ENCODE measurements around the gene MYO1C.
"Not testable (repeated sequence)": the region's sequence is repeated elsewhere in the genome, so short reads cannot be mapped to it uniquely, and the experiment has no call there.

Gene MYO1C

DNA sequence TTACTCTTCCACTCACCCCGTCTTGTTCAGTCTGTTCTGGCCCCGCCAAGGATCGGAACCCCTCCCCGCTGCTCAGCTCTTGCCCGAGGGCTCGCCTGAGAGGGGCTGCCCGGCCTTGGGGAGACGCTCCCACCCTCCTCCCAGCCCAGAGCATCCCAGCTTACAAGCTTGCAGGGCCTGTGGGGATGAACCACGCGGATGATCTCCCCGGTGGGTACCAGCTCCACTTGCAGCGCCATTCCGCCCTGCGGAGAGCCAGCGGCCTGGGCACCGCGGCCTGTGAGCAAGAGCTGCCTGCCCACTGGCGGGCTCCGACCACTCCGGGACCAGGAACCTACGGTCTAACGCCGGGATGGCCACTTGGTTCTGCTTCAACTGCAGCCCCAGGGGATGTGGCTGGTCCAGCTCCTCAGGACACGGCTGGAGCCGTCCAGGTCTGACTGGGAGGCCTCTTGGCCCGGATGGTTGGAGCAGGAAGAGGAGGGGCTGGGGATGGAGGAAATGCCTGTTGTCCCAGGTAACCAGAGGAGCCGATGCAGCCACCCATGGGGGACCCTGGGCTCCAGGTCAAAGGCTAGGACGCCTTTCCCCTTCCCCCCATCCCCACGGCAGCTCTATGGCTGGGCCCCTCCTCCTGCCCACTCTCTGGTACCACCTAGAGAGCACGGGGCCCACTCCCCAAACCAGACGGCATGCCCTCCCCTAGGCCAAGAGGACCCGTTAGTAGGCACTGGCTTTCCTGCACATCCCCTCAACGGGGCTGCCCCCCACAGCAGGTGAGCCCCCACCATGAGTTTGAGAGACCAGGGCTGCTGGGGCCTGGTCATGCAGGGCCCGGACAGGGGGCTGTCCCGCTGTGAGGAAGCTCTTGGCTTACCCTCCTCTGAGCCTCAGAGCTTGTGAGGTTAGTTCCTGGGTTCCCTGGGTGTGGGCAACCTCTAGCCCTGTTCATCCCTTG, at the start of gene MYO1C:
Gene MYO1C, minus strand, starts transcription at position 438 of the 958 bp plus-strand sequence. Its CDS starts 199 bp downstream, at position 239.
- DNase-seq: no peak

DNA sequence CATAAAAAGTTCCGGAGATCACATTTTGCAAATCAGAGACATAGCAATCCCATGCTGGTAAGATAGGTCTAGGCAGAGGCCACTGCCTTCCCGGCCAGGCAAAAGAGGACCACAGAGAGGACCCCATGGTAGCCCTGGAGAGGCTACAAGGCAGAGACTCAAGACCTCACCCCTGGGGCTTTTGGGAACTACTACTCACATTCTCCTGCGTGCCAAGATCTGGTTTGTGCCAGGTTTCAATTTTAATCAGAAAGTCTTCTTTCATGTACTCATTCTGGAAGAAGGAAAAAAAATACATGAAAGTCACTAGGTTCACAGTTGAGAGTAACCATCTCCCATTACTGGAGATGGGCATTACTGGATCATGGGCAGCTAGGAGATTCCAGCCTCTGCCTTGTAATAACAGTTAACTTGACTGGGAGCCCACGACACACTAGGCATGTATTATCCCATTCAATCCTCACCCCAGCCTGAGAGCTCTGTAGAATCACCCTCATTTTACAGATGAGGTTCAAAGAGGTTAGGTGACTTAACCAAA, 49.0 kb upstream of the MYO1C start:
- no peak for DNase-seq

- no peak for DNase-seq
Measured at GRCh38 chr17:1539811-1540210, 47.3 kb upstream of the MYO1C start.

DNA sequence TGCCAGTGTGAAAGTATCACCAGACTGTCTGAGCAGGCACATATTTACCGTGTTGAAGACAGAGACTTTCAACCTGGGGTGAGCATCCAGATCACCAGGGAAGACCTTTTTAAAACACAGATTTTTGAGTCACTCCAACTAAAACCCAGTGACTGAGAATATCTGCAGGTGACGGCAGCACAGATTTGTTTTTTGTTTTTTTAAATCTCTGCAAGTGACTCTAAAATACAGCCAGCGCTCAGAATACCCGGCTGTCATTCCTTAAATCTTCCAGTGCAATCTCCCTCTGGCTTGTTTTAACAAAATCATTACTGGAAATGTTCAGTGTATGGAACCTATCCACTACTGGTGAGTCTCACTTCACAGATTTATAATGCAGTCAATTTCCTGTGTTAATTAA, 43.3 kb upstream of the MYO1C start:
- no peak for DNase-seq

DNA sequence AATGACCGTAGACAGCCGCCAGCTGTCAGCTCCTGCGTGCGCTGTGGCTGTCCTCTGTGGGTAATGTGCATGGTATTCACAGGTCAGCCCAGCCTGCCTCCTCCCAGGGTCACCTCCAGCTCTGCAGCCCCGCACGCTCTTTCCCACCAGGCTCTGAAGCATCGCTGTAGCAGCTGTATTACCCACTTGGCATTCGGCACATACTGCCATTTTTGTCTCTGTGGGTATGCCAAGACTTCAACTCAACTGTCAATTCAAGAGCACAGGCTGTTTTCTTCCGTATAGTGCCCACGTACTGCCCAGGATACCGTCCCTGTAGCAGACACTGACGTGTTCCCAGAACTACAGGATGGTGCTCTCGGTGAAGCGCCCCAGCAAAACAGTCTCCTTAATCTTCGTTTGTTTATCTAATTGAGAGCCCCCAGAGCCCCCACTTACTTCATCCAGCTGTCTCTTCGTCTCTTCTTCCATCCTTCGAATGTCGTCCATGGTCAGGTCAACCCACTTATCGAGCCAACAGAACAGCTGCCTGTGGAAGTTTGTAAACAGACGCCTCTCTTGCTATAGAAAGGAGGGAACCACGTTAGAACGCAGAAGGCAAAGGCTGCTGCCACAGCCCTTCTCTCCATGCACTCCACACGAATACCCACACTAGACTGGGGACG, 41.3 kb upstream of the MYO1C start:
- no peak for DNase-seq

DNA sequence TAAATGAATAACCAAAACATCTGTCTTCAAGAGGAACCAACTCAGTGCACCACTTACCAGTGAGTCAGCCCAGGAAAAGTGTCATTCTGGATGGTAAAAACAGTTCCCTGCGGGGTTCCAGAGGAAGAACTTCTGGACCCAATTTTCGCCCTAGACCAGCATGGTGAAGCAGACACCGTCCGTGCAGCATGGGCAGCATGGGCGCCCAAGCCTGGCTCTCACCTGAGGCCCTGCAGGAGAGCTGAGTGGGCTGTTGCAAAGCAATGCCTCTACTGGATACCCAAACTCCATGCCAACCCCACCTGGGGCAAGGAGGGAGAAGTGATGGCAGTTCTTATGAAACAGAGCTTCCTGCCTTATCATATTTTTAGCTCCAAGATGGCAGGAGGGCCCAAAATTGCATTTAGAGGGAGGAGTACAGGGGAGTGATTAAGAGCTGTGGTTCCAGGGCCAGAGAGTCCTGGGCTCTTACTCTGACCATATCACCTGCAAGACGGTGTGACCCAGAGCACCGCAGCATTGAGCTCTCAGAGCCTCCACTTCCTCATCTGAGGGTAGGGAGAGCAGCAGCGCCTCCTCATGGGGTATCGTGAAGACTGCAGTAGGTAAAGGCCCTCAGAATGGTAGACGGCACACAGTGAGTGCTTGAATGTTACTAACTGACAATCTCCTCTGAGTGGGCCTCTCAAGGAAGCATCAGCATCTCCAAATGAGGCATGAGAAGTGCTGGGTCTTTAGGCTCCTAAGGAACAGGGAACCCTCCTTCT, 40.5 kb upstream of the MYO1C start:
- DNase-seq: peak; percentile 63

- no peak for DNase-seq
Measured at GRCh38 chr17:1529863-1530262, 37.4 kb upstream of the MYO1C start.

- DNase-seq: not testable (repeated sequence)
Measured at GRCh38 chr17:1526876-1527275, 34.4 kb upstream of the MYO1C start.

DNA sequence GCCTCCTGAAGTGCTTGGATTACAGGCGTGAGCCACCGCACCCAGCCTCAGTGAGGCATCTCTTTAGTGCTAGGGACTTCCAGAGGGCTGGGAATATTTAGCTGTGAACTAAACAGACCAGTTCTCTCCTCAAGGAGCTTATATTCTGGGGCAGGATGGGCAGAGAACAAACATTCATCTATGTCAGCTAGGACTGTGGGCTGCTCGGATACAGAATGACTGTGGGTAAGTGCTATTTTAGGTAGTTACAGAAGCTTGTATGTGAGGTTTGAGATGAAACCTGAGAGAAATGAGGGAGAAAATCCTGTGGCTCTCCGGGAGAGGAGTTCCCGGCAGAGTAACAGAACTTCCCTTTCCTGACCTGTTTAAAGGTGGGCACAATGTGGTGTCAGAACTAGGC, 30.1 kb upstream of the MYO1C start:
- no peak for DNase-seq

DNA sequence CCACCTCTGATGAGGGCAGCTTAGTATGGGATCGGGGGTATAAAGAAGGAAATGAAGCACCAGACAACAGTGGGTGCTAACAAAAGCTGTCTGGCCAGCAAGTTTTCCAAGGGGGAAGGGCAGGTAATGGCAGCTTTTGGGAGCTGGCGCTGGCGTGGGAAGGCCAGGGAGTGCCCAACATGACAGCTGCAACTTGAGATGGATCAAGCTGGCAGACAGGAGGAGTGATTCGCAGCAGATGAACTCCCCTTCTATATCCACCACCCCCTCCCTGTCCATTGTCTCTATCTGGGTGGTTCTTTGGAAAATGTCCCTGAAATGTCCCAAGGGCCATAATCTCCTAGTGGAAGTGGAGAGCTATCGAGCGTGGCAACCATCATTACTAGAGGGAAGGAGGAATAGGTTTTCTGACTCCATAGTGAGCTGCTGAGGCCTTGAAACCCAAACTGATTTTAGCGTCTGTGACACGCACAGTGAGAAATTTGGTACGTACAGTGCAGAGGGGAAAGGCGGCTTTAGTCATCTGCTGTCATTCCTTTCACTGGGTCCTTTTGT, 28.7 kb upstream of the MYO1C start:
- no peak for DNase-seq

- DNase-seq: no peak
Measured at GRCh38 chr17:1519678-1520077, 27.2 kb upstream of the MYO1C start.

GRCh38 chr17:1518410-1518809, 25.9 kb upstream of the MYO1C start:
- no peak for DNase-seq

DNA sequence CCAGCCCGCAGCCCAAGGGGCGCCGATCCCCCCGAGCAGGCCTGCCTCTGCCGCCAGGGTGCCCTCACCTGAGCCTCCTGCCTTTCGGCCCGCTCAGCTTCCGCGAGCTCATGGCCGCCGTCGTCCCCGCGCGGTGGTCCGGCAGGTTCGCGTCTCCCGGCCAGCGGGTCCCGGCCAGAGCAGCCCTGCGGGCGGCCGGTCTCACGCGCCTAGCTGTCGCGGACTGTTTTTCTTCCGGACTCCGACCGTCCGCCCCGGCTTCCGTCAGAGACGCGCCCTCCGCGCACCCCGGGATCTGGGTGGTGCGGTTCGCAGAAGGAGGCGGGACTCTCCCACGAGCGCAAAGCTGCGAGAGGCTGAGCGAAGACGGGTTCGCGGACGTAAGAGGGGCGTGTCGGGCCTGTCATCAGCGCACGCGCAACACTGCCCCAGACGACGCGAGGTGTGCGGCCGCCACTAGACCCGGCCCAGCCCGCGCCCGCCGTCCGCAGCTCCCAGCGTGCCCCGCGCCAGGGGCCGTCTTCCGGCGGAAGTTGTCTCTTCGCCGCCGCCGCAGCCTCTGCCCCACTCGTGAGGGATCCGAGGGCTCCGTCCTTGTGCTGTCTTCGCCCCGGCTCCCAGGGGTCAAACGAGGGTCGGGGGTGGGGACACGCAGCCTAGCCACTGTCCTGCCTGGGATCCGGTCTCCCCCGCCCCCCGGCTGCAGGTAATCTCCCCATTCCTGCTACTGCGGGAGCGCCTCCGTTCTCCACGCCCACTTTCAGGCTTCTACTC, 24.1 kb upstream of the MYO1C start, which contains the start of gene INPP5K:
Gene INPP5K, minus strand, starts transcription at position 225 of the 774 bp plus-strand sequence. Its CDS starts 113 bp downstream, at position 112.
- DNase-seq: peak; percentile 98

GRCh38 chr17:1515640-1516387, 23.3 kb upstream of the MYO1C start:
- peak; percentile 83 for DNase-seq

- no peak for DNase-seq
Measured at GRCh38 chr17:1512351-1512750, 19.9 kb upstream of the MYO1C start.

- peak; percentile 34 for DNase-seq
Measured at GRCh38 chr17:1511756-1512321, 19.4 kb upstream of the MYO1C start.

DNA sequence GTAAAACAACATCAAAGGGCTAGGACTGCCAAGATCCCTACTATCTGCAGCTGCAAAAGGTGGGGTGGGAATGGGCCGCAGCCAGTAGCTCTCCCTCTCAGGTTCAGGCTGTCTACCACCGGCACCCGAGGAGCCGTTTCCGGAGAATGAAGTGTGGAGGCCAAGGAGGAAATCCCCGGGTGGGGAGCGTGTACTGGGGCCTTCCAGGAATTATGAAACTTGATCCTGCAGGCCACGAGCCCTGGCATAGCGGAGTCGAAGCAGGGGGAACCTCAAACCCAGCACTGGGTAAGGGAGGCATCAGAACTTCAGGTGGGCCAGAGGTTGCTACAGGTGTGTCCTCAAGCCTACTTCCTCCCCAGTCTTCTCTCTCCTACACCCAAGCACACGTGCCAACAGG, 18.8 kb upstream of the MYO1C start:
- no peak for DNase-seq

DNA sequence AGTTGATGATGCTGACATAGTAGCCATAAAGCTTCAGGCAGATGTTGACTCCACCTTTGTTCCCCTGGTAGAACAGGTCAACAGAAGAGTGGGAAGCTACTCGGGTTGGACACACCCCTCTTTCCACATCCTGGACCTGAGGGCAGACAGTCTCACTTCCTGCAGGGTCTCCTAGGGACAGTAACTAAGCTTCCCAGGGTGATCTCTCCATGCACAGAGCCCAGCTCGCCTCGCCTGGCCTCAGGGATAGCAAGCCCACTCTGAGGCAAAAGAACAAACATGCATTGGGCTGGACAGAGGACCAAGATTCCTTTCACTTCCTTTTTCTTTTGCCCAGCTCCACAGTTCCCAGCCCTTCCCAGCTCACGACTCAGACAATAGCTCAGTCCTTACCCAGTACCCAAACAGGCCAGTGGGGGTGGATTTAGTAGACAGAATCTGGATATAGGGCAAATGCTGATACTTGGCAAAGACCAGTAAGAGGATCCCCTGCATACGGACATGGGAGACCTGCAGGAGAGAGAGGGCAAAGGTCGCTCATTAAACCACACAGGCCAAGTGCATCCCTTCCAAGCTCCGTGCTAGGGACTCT, 16.9 kb upstream of the MYO1C start:
- DNase-seq: no peak

DNA sequence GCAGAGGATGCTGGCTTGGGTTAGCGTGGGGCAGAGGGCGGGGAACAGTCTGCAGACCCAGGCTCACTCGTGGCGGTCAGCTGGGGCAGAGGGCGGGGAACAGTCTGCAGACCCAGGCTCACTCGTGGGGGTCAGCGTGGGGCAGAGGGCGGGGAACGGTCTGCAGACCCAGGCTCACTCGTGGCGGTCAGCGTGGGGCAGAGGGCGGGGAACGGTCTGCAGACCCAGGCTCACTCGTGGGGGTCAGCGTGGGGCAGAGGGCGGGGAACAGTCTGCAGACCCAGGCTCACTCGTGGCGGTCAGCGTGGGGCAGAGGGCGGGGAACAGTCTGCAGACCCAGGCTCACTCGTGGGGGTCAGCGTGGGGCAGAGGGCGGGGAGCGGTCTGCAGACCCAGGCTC, 16.2 kb upstream of the MYO1C start:
- not testable (repeated sequence) for DNase-seq

DNA sequence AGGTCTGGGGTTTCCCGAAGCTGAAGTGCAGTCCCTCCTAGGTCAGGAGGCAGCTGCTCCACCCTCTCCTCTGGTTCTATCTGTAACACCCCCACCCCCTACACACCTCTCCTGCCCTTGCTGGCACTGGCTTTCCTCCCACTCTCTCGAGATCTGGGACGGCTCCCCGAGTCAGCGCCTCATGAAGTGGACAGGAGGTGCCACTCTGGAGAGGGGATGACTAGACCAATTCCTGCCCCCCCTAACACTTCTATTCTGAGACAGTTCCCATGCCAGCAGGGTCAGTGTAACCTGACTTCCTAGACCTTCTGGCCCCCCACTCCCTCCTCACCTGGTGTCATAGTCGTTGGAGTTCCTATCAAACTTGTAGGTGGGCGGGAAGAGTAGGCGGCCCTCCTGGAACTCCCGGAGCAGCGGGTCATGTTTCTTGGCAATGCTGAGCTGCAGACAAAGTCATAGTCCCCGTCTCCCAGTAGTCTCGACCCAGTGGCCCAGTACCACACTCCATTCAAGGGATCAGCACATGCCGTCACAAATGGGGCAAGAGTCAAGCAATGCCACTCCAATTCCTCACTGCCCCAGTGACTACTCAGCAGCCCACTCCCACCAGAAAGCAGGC, 14.3 kb upstream of the MYO1C start:
- DNase-seq: no peak
